ENCODE measurements around the gene OGFOD2.

Gene OGFOD2

GRCh38 chr12:122977153-122977552 is 2.1 kb downstream of the OGFOD2 start:
- Histone ChIP-seq H3K36me3 (ENCODE audit: insufficient read depth, low read length) (no peaks in the 10 kb centered on the region), H3K9me3 (ENCODE audit: control insufficient read depth, insufficient read depth, low read length) (no peaks in the 10 kb centered on the region), H3K4me1 (ENCODE audit: insufficient read depth, low read length) (no peaks in the 10 kb centered on the region; the same call in 1 of the 2 replicates), H3K9ac (ENCODE audit: low read depth, low read length) (no peak overlapping the region)

- H3K9ac ChIP-seq (ENCODE audit: low read depth, low read length), result no peak overlapping the region
- no peaks in the 10 kb centered on the region for H3K9me3 ChIP-seq (ENCODE audit: control insufficient read depth, insufficient read depth, low read length)
- no peaks in the 10 kb centered on the region; the same call in 1 of the 2 replicates for H3K4me1 ChIP-seq (ENCODE audit: insufficient read depth, low read length)
- H3K36me3 ChIP-seq (ENCODE audit: insufficient read depth, low read length), result no peaks in the 10 kb centered on the region
Observed at GRCh38 chr12:122977655-122978392, 2.8 kb downstream of the OGFOD2 start.

- no peaks in the 10 kb centered on the region; the same call in 1 of the 2 replicates for H3K4me1 ChIP-seq (ENCODE audit: insufficient read depth, low read length)
- H3K9ac ChIP-seq (ENCODE audit: low read depth, low read length), result no peak overlapping the region
- no peaks in the 10 kb centered on the region; the same call in 1 of the 2 replicates for H3K36me3 ChIP-seq (ENCODE audit: insufficient read depth, low read length)
- H3K9me3 ChIP-seq (ENCODE audit: control insufficient read depth, insufficient read depth, low read length), result no peaks in the 10 kb centered on the region
Observed at GRCh38 chr12:122978507-122978955, 3.5 kb downstream of the OGFOD2 start.

GRCh38 chr12:122979001-122979907 is 4.2 kb downstream of the OGFOD2 start:
- H3K36me3 ChIP-seq (ENCODE audit: insufficient read depth, low read length), result no peaks in the 10 kb centered on the region; the same call in 1 of the 2 replicates
- H3K9ac ChIP-seq (ENCODE audit: low read depth, low read length), result peak overlapping the region; percentile 96; the same call in 1 of the 2 replicates
- no peaks in the 10 kb centered on the region; the same call in 1 of the 2 replicates for H3K4me1 ChIP-seq (ENCODE audit: insufficient read depth, low read length)
- no peaks in the 10 kb centered on the region for H3K9me3 ChIP-seq (ENCODE audit: control insufficient read depth, insufficient read depth, low read length)

- no peaks in the 10 kb centered on the region for H3K9me3 ChIP-seq (ENCODE audit: control insufficient read depth, insufficient read depth, low read length)
- H3K9ac ChIP-seq (ENCODE audit: low read depth, low read length), result peak overlapping the region; percentile 96; the same call in 1 of the 2 replicates
- H3K36me3 ChIP-seq (ENCODE audit: insufficient read depth, low read length), result no peaks in the 10 kb centered on the region; the same call in 1 of the 2 replicates
- no peaks in the 10 kb centered on the region; the same call in 1 of the 2 replicates for H3K4me1 ChIP-seq (ENCODE audit: insufficient read depth, low read length)
Observed at GRCh38 chr12:122979908-122980182, 4.8 kb downstream of the OGFOD2 start.

GRCh38 chr12:122980183-122981035 is 5.4 kb downstream of the OGFOD2 start, which contains the start of gene ARL6IP4:
TSS of gene ARL6IP4 (plus strand) at chr12:122980681. CDS start at chr12:122981140, 459 bp downstream.
- Histone ChIP-seq H3K9ac (ENCODE audit: low read depth, low read length) (peak within 1 kb of the TSS; percentile 96), H3K4me1 (ENCODE audit: insufficient read depth, low read length) (no peaks in the 10 kb centered on the region; the same call in 1 of the 2 replicates), H3K36me3 (ENCODE audit: insufficient read depth, low read length) (no peaks in the 10 kb centered on the region; the same call in 1 of the 2 replicates), H3K9me3 (ENCODE audit: control insufficient read depth, insufficient read depth, low read length) (no peaks in the 10 kb centered on the region)

- Histone ChIP-seq H3K4me1 (ENCODE audit: insufficient read depth, low read length) (no peaks in the 10 kb centered on the region; the same call in 1 of the 2 replicates), H3K9ac (ENCODE audit: low read depth, low read length) (peak overlapping the region; percentile 96), H3K36me3 (ENCODE audit: insufficient read depth, low read length) (no peaks in the 10 kb centered on the region; the same call in 1 of the 2 replicates), H3K9me3 (ENCODE audit: control insufficient read depth, insufficient read depth, low read length) (no peaks in the 10 kb centered on the region)
Observed at GRCh38 chr12:122981036-122981471, 6.0 kb downstream of the OGFOD2 start.

- Histone ChIP-seq H3K9me3 (ENCODE audit: control insufficient read depth, insufficient read depth, low read length) (no peaks in the 10 kb centered on the region), H3K9ac (ENCODE audit: low read depth, low read length) (peak overlapping the region; percentile 96), H3K36me3 (ENCODE audit: insufficient read depth, low read length) (no peaks in the 10 kb centered on the region; the same call in 1 of the 2 replicates), H3K4me1 (ENCODE audit: insufficient read depth, low read length) (no peaks in the 10 kb centered on the region)
Observed at GRCh38 chr12:122981587-122982476, 6.8 kb downstream of the OGFOD2 start.

- Histone ChIP-seq H3K9me3 (ENCODE audit: control insufficient read depth, insufficient read depth, low read length) (no peaks in the 10 kb centered on the region), H3K36me3 (ENCODE audit: insufficient read depth, low read length) (no peaks in the 10 kb centered on the region; the same call in none of the 2 replicates), H3K9ac (ENCODE audit: low read depth, low read length) (no peak overlapping the region), H3K4me1 (ENCODE audit: insufficient read depth, low read length) (no peaks in the 10 kb centered on the region)
Observed at GRCh38 chr12:122982477-122982815, 7.4 kb downstream of the OGFOD2 start.

GRCh38 chr12:122982963-122983788 is 8.1 kb downstream of the OGFOD2 start:
- Histone ChIP-seq H3K9ac (ENCODE audit: low read depth, low read length) (no peak overlapping the region), H3K9me3 (ENCODE audit: control insufficient read depth, insufficient read depth, low read length) (no peaks in the 10 kb centered on the region), H3K4me1 (ENCODE audit: insufficient read depth, low read length) (no peaks in the 10 kb centered on the region), H3K36me3 (ENCODE audit: insufficient read depth, low read length) (no peaks in the 10 kb centered on the region; the same call in none of the 2 replicates)

GRCh38 chr12:122983789-122984515 is 8.9 kb downstream of the OGFOD2 start:
- Histone ChIP-seq H3K36me3 (ENCODE audit: insufficient read depth, low read length) (no peaks in the 10 kb centered on the region; the same call in none of the 2 replicates), H3K9ac (ENCODE audit: low read depth, low read length) (no peak overlapping the region), H3K9me3 (ENCODE audit: control insufficient read depth, insufficient read depth, low read length) (no peaks in the 10 kb centered on the region), H3K4me1 (ENCODE audit: insufficient read depth, low read length) (no peaks in the 10 kb centered on the region)

All from ES-I3 (cell line).